ENCODE measurements around the gene MYBPC3.
A peak's percentile ranks its signal among the peaks of the same experiment; 100 is the strongest.

The MYBPC3 gene

GRCh38 chr11:47284151-47284550 is 68.4 kb downstream of the MYBPC3 start:
- DNase-seq, result no peak
- H3K9me3 Mint-ChIP-seq, result no peaks in the 10 kb centered on the region
- peaks cover 2% of the 10 kb centered on the region for H3K27me3 Mint-ChIP-seq (ENCODE audit: low read depth, poor library complexity)
- H3K4me3 Mint-ChIP-seq, result no peak overlapping the region
- no peak overlapping the region for H3K27ac Mint-ChIP-seq
- peaks cover 59% of the 10 kb centered on the region for H3K36me3 Mint-ChIP-seq (ENCODE audit: low read depth)
- TF ChIP-seq CTCF (IDR thresholded peaks at IDR 0.05), result no peak
- no peaks in the 10 kb centered on the region for H3K4me1 Mint-ChIP-seq

- Mint-ChIP-seq H3K27me3 (ENCODE audit: low read depth, poor library complexity) (no peaks in the 10 kb centered on the region), H3K4me1 (no peaks in the 10 kb centered on the region), H3K36me3 (ENCODE audit: low read depth) (peaks cover 60% of the 10 kb centered on the region), H3K4me3 (no peak overlapping the region), H3K9me3 (no peaks in the 10 kb centered on the region), H3K27ac (peak overlapping the region; percentile 6)
- no peak for DNase-seq
- TF ChIP-seq CTCF (IDR thresholded peaks at IDR 0.05), result no peak
These were observed 70.0 kb downstream of the MYBPC3 start for GRCh38 chr11:47282462-47282861.

All from nephron progenitor cell (in vitro differentiated cells).